ENCODE data around the gene RAP1A.

DNA sequence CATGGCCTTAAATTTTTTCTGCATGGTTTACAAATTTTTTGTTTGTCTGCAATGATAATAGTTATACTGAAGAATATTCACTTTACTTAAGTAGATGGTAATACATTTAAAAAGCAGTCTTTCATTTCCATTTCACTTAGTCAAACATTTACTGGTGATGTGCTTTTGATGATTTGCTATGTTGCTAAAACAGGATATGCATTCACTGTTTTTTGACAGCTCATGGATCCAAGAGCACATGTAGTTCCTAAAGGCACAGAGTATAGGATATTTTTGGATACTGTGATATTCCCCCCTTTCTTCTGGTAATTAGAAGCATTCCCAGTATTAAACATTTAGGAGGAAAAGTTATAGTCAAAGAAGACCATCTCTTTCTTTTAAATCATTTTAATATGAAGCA lies 45.9 kb downstream of the RAP1A start:
- TF ChIP-seq, protein P1, sequence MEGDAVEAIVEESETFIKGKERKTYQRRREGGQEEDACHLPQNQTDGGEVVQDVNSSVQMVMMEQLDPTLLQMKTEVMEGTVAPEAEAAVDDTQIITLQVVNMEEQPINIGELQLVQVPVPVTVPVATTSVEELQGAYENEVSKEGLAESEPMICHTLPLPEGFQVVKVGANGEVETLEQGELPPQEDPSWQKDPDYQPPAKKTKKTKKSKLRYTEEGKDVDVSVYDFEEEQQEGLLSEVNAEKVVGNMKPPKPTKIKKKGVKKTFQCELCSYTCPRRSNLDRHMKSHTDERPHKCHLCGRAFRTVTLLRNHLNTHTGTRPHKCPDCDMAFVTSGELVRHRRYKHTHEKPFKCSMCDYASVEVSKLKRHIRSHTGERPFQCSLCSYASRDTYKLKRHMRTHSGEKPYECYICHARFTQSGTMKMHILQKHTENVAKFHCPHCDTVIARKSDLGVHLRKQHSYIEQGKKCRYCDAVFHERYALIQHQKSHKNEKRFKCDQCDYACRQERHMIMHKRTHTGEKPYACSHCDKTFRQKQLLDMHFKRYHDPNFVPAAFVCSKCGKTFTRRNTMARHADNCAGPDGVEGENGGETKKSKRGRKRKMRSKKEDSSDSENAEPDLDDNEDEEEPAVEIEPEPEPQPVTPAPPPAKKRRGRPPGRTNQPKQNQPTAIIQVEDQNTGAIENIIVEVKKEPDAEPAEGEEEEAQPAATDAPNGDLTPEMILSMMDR (IDR thresholded peaks at IDR 0.05; ENCODE audit: low read length): no peak
- no peak for TF ChIP-seq EZH2 (optimal IDR thresholded peaks at IDR 0.05; ENCODE audit: low read depth, low read length)
